SHP77 treated with DMSO at 0.1 percent for 48 hours (cell line): ENCODE measurements around the gene COA1.
"Not testable (repeated sequence)": the region's sequence is repeated elsewhere in the genome, so short reads cannot be mapped to it uniquely, and the experiment has no call there.

Experiments used
- DNase-seq: peaks from one replicate; lab custom pipeline; 2025; lab: John Stamatoyannopoulos, UW

The COA1 gene

DNA sequence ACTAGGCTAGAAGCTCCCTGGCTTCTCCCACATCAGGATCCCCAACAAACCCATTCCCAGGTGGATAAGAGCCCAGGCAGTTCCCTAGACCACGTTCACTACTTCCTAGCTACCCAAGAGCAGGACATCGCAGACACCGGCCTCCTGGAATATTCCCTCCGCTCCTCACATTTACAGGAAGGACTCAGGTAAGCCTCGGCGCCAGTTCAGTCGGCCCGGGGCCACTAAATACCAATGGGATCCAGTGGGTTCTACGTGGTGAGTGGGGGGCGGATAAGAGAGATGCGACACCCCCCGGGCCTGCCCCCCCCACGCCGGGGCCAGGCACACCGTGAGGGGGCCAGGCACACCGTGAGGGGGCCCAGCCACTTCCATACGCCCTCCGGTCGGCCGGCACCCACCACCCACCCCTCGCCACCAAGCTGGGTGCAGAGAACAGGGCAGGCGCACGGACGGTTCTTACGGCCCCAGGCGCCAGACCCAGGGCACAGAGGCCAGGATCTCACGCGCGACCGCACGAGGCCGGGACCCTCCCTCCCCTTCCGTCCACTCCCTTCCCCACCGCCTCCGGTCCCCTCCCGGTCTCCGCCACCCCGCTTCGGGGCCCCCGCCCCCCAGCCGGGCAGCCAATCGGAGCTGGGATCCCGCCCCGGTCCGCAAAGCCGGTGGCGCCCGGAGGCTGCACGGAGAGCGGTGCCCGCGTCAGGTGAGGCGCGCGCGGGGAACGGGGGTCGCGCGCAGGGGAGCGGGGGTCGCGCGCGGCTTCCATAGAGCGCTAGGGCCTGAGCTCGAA, 28.9 kb upstream of the COA1 start, which contains the start of gene BLVRA:
Gene BLVRA (plus strand): TSS at position 652 of the 793 bp plus-strand sequence. CDS start 12,479 bp downstream, outside the sequence.
- no peak for DNase-seq

DNA sequence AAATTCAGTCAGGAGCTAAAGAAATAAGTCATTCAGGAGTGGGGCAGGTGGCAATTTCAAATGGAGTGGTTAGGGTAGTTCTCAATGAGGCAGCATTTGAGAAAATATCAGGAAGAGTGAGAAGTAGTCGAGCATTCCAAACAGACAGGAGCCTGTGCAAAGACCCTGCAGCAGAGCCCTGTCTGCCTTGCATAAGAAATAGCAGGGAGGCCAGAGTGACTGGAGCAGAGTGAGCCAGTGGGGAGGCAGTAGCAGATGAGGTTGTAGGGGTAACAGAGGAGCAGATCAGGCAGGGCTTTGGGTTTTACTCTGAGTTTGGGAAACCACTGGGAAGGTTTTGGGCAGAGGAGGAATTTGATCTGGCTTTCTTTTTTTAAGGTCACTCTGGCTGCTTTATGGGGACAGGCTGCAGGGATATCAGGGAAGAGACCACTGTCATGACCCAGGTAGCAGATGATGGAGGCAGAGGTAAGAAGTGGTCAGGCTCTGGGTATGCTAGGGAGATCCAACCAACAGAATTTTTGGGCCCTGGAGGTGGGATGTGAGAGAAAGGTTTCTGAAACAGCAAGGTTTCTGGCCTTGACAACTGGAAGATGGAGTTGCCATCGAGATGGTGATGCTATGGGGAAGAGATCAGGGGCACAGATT, 27.9 kb upstream of the COA1 start:
- DNase-seq, result no peak

DNA sequence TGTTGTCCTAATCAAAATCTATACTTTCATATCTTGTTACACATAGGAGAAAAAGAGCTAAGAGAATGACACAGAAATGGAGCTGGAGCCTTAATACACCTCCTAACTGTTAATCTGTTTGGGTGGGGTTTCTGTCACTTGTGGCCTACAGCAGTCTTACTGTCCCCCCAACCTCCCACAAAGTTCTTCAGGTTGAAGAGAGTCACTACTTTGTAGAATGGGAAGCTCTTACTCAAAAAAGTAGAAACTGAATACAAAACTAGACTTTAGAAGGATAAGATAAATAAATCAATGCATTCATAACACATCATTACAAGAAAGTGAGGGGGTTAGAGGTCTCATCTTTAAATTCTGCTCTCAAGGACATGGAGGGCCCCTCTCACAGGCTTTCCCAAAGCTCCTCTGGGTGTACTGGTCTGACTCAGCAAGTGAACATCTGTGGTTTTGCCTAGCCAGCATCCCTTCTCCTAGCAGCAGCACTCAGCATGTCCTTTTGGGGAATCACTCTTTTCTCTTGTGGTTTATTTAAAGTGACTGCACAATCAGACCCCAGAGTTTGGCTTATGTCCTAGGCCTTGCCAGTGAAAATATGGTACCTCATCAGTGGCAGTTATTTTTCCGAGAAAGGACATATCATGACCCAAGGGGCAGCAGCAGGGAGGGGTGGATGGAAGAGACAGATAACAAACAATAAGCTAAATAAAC, 27.2 kb upstream of the COA1 start:
- DNase-seq, result peak; percentile 61

DNA sequence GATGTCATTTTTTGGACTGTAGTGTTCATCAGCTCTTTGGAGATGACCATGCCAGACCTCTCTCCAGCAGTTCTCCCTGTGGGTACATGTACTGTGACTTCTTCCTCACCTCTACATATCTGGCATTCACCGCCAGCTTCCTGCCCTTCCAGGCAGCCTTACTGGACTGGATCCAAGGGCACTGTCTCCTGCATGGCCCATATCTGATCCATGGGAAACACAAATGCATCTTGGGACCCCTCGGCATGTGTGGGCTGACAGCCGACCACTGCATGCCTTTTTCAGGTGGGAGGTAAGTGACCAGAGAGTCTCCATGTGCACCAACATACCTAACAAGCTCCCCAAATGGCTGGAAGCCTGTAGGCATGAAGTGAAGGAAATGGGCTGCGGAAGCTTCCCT, 25.3 kb upstream of the COA1 start:
- no peak for DNase-seq

DNA sequence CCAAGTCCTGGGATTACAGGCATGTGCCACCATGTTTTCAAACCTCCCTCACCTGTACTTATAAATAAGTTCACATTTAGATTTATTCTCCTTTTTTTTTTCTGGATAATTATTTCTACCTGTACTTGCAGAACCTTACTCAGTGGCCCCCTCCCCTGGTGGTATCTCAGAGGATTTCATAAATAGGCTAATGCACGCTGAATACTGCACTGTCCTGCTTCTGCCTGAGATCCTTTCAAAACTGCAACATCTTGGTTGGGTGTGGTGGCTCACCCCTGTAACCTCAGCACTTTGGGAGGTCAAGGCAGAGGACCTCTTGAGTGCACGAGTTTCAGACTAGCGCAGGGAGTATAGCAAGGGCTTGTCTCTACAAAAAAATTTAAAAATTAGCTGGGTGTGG, 24.5 kb upstream of the COA1 start:
- no peak for DNase-seq

DNA sequence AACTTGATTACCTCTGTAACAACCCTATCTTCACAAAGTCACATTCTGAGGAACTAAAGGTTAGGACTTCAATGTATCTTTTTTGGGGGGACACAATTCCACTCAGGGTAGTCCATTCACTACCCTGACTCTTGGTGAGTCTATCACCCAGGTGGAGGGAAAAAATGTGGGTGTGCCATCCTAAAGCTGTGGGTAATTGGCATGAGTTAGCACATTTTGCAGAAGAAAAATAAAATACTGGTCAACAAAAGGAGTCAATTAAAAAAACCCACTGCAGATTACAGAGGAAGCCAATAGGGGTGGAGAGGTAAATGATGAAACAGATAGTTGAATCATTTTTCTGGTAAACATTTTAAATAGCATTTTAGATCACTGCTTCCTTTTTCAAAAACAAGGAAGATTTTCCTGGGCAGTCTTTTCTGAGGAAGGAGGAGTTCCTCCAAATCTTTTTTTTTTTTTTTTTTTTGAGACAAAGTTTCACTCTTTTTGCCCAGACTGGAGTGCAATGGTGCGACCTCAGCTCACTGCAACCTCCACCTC, 24.0 kb upstream of the COA1 start:
- DNase-seq, result no peak

DNA sequence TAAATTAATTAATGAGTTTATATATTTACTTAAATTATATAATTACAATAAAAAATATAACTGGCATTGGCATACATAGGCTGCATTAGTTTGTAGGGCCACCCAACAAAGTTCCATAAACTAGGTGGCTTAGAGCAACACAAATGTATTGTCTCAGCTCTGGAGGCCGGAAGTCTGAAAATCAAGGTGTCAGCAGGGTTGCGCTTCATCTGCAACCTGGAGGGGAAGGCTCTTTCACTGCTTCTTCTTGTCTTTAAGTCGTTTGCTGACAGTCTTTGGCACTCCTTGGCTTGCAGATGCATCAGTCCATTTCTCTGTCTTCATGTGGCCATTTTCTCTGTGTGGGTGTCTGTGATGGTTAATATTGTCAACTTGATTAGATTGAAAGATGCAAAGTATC, 23.1 kb upstream of the COA1 start:
- no peak for DNase-seq

DNA sequence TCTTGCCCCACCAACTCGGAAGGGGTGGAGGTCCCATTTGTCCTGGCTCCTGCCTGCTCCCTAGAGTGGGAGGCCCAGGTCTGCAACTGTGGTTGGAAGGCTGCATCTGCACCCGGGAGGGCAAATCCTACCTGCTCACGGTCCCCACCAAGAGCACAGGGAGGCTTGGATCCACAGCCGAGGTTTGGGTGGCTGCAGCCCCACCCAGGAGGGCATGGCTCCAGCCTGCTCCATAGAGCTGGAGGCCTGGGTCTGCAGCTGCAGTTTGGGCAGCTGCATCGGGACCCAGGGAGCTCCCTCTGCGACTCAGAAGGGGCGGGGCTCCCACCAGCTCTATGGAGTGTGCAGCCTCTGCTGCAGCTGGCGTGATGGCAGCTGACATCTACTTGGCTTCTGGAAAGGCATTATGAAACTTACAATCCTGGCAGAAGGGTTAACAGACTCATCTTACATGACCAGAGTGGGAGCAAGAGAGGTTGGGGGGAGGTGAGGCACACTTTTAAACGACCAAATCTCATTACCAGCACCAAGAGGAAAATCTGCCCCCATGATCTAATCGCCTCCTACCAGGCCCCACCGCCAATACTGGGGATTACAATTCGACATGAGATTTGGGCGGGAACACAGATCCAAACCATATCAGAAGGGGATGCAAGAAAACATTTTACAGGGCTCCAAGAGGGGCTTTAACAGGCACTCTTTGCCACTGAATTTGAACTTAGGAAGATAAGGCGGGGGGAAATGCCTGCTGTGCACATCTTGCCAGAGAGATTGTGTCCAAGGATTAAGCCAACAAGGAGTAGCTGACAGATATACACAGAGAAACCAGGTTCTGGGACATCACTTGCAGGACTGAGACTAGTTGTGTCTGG, 20.9 kb upstream of the COA1 start:
- DNase-seq, result peak; percentile 84

DNA sequence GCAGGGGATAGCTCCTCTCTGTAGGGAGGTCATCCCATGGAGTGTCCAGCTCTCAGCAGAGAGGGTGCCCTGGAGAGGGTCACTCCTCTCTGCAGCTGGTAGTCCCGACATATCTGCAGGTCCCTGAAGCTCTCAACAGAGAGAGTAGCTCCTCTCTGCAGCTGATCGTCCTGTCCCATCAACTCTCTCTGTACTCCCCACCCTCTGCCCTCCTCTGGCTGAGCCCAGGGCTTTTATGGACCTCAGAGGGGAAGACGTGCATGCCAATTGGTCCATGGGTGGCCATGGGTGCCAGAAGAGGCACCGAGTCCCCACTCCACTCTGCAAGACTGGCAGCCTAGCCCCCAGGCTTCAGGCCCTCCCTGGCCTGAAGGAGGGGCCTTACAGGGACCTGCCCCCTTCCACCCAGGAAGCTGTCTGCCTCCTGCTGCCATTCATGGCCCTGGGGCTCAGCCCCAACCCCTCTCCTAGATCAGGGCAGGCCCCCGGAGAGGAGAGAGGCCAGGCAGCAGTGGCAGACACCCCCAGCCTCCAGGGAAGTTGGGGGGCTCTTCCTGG, 20.1 kb upstream of the COA1 start:
- DNase-seq, result no peak

DNA sequence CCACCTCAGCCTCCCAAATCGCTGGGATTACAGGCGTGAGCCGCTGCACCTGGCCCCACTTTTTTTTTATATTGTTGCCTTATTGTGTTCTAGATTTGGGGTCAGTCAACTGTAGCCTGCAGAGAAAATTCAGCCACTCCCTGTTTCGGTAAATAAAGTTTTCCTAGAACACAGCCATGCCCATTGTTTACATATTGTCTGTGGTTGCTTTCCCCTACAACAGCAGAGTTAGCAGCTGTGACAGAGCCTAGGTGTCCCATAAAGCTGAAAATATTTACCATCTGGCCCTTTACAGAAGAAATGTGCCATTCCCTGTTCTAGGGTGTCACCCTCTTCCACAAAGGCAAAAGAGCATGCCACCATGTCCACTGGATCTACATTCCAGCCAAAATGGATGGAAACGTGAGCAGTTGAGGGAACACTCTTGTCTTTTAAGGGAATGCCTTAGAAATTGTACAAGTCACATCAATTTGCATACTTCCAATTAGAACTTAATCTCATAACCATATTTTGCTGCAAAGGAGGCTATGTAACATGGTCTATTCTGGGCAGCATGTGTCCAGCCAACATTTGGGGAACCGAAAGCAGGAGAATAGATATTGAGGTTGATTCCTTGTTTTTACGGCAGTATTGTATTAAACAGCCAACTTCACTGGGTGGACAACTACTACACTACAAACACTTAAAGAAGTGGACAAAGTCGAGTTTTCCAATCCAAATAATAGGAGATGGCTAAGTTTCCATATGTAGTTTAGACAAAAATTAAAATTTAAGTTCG, 18.2 kb upstream of the COA1 start:
- no peak for DNase-seq

DNA sequence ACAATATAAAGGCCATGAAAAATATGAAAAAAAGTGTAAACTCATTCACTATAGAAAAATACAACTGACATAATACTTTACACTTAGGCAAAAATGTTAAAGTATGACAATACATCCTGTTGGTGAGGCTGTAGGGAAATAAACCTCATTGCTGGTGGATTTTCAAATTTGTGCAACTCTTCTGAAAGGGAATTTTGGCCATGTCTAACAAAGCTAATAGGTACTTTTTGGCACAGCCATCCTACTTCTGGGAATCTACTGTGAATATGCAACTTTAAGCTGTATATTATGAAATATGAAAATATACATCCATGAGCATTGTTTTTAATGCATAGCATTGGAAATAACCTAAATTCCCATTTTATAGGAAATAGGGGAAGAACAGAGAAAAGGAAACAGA, 13.4 kb upstream of the COA1 start:
- no peak for DNase-seq

DNA sequence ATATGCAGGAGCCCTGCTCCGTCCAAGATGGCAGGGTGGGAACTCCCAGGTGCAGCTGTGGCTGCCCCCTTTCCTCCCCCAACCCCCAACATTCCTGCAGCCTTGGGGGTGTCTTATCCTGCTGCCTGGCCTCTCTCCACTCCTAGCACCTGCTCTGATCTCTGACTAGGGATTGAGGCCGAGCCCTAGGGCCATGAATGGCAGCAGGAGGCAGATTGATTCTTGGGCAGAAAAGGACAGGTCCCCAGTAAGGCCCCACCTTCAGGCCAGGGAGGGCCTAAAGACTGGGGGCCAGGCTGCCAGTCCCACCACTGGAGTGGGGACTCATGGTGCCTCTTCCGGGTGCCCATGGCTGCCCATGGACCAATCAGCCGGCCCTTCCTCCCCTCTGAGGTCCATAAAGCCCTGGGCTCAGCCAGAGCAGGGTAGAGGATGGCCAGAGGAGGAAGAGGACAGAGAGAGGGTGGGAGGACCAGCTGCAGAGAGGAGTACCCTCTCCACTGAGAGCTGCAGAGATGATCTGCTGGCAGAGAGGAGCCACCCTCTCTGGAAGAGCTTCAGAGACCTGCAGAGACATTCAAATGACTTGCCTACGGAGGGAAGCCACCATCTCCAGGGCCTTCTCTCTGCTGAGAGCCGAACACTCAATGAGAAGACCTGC, 8.3 kb upstream of the COA1 start:
- no peak for DNase-seq

DNA sequence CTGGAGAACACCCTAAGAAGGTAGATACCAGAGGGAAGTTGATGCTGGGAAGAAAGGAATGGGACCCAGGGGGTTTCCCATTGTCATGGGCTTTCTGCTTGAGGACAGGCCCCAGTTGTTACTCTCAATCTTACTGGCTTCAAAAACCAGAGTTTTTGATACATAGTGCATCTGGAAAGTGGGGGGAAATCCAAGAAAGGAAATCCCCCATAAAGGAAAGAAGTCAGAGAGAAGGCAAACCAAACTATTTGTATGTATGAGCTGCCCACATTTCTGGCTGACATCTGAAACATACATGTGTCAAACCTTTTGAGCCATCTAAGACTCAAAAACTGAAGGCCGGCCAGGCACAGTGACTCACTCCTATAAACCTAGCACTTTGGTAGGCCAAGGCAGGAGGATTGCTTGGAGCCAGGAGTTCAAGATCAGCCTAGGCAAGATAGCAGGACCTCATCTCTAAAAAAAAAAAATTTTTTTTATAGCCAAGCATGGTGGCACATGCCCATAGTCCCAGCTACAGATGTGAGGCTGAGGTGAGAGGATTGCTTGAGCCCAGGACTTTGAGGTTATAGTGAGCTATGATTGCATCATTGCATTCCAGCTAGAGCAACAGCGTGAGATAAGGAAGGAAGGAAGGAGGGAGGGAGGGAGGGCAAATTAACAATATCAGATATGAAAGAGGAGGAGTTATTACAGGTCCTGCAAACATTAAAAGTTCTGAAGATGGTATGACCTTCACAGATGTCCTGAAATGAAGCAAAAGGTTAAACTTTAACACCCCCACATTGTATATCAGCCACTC, 6.7 kb upstream of the COA1 start:
- DNase-seq, result no peak

DNA sequence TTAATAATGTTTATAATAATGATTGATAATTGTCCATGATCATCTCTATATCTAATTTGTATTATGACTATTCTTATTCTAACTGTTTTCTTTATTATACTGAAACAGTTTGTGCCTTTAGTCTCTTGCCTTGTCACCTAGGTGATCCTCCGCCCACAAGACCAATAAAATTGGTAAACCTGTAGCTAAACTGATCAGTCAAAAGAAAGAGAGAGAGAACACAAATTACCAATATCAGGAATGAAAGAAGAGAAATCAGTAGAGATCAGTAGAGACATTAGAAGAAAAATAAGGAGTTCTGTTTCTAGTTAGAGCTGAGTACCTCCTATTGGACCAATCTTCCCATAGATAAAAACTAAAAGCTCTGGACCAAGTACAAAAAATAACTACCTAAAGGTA, 6.1 kb upstream of the COA1 start:
- no peak for DNase-seq

DNA sequence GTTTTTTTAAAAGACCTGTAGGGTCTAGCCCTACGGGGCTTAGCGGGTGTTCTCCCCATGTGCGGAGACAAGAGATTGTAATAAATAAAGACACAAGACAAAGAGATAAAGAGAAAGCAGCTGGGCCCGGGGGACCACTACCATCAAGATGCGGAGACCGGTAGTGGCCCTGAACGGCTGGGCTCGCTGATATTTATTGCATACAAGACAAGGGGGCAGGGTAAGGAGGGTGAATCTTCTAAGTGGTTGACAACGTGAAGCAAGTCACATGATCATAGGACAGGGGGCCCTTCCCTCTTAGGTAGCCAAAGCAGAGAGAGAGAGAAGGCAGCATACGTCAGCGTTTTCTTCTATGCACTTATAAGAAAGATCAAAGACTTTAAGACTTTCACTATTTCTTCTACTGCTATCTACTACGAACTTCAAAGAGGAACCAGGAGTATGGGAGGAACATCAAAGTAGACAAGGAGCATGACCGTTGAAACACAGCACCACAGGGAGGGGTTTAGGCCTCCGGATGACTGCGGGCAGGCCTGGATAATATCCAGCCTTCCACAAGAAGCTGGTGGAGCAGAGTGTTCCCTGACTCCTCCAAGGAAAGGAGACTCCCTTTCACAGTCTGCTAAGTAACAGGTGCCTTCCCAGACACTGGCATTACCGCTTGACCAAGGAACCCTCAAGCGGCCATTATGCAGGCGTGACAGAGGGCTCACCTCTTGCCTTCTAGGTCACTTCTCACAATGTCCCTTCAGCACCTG, 5.4 kb upstream of the COA1 start:
- not testable (repeated sequence) for DNase-seq

DNA sequence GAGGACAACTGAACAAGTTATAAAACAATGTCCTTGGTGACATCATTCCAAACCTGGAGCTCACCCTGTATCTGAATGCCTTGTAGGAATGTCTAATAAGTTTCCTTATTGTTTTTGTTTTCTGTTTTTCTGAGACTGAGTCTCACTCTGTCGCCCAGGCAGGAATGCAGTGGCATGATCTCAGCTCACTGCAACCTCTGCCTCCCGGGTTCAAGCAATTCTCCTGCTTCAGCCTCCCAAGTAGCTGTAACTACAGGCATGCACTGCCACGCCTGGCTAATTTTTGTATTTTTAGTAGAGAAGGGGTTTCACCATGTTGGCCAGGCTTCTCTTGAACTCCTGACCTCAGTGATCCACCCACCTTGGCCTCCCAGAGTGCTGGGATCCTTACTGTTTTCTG, 2.2 kb upstream of the COA1 start:
- DNase-seq, result not testable (repeated sequence)

DNA sequence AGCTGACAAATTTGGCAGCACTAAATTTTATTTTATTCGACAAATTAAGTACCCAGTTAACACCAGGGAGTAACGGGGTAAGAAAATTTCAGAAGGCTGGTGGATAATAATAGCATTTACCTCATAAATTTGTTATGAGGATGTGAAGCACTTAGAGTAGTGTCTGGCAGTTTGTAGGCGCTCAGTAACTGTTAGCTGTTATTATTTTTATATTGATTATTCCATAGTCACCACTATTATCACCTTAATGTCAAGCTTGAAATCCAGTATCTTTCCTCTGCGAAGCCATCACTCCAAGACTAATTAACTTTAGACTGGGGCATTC, 563 bp upstream of the COA1 start:
- DNase-seq, result no peak

DNA sequence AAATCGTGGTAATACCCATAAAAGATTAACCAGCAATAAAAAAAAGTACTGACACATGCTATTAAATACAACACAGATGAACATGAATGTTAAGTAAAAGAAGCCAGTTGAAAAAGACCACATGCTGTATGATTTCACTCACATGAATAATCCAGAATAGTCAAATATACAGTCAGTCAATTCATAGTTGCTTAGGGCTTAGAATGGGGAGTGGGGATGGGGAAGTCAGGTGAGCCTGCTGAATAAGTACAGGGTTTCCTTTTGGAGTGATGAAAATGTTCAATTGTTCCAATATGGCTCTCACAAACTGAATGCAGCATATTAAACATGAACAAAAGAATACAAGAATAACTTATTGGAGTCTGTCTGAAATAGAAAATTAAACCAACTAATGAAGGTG, 1.8 kb downstream of the COA1 start:
- no peak for DNase-seq

DNA sequence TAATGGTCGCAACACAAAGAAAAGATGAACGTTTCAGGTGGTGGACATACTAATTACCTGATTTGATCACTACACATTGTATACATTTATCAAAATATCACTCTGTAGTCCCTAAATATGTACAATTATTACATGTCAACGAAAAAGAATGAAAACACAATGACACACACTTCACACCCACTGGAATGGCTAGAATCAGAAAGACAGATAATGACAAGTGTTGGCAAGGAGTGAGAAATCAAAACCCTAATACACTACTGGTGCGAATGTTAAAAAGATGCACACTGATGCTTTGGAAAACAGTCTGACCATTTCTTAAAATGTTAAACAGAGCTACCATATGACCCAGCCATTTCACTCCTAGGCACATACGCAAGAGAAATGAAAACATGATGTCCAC, 2.3 kb downstream of the COA1 start:
- no peak for DNase-seq
